Adrenal gland (tissue), 12 donors: Measurements from ENCODE around the gene WDR31. TPM values are rescaled to one million over a fixed set of nuclear protein-coding genes. Genes with fewer than 3 reads are reported as not detected.
"Not testable (repeated sequence)": the region's sequence is repeated elsewhere in the genome, so short reads cannot be mapped to it uniquely, and the experiment has no call there.

Experiments used
- DNase-seq, 7 donors: peaks; one replicate each; pipeline ENCODE4 v3.0.0-alpha.2; 2019 to 2020
- H3K27ac ChIP-seq, 5 donors: fragments of 200-600 bp; sonication (generic) in 4 of 5; 1 replicate in 3 of 5; 2 replicates in 2 of 5; pipeline versions ENCODE4 v1.5.1 to v1.8.0; 2016 to 2020; ENCODE audit warnings: mild to moderate bottlenecking in 1 of 5
- H3K27me3 ChIP-seq: fragments of 200-600 bp; 2 replicates; pipeline ENCODE4 v1.8.0; 2021
- H3K36me3 ChIP-seq, 2 donors: fragments of 200-600 bp; replicated peaks in 1 of 2; 1 replicate in 1 of 2; 2 replicates in 1 of 2; pipeline versions ENCODE4 v1.5.1 to v1.8.0; 2018 to 2022
- H3K4me1 ChIP-seq, 2 donors: fragments of 200-600 bp; replicated peaks in 1 of 2; 1 replicate in 1 of 2; 2 replicates in 1 of 2; pipeline versions ENCODE4 v1.5.1 to v1.8.0; 2018 to 2021
- H3K4me3 ChIP-seq, 4 donors: fragments of 200-600 bp; sonication (generic) in 3 of 4; one replicate each; pipeline ENCODE4 v1.5.1; 2016 to 2018
- H3K9me3 ChIP-seq, 3 donors: fragments of 200-600 bp; sonication (generic) in 1 of 3; replicated peaks in 1 of 3; 1 replicate in 2 of 3; 2 replicates in 1 of 3; pipeline versions ENCODE4 v1.5.1 to v1.8.0; 2016 to 2021
- POLR2A ChIP-seq, 2 donors: fragments of 450-650 bp; IDR thresholded peaks; one replicate each; pipeline ENCODE4 v1.6.1; 2017; ENCODE audit warnings: antibody characterized with exemption in 2 of 2, mild to moderate bottlenecking in 2 of 2, moderate library complexity in 1 of 2
- WGBS, 4 donors: extraction: QIAGEN DNeasy Blood & Tissue Kit in 2 of 4; methylation state at CpG; one replicate each; pipeline versions ENCODE4 v1.1.5 to v1.1.7; 2013 to 2017; 5-methylcytosine and 5-hydroxymethylcytosine counted together
- intact Hi-C, 2 donors: fragments of 100-400 bp; cut with DNase I; formaldehyde crosslinking; loops; one replicate each; pipeline versions ENCODE4 v1.14.1 to v1.15.0; 2022 to 2023
- polyA plus RNA-seq, 3 donors: library from polyadenylated mRNA; stranded (reverse); fragments of 200-250 nt in 2 of 3; fragments of 350-450 nt in 1 of 3; fragmentation: Illumina TruSeq in 1 of 3; extraction: RNeasy Lipid Tissue Mini Kit (QIAGEN cat#74804) in 1 of 3; gene quantifications; one replicate each; pipeline ENCODE4 v1.2.3, GENCODE V29; 2013 to 2014
- total RNA-seq, 9 donors: library from RNA; depleted of rRNA in 4 of 9; stranded (reverse); fragments of >200 nt in 4 of 9; fragments of 120-200 nt in 1 of 9; fragmentation: NEBNext Ultra II Directional in 1 of 9; extraction: Animal tissue kit (Norgen Biotek cat#: 25700) in 1 of 9; gene quantifications; one replicate each; pipeline versions ENCODE4 v1.1.0 to v1.2.4, GENCODE V29; 2013 to 2023
- TF ChIP-seq, protein P1 (sequence below), 6 experiments: fragments of 450-650 bp in 4 of 6; fragments of 200-600 bp in 2 of 6; sonication (generic) in 1 of 6; IDR thresholded peaks; 1 replicate in 5 of 6; 2 replicates in 1 of 6; pipeline versions ENCODE4 v1.5.1 to v1.8.0; 2016 to 2021; ENCODE audit warnings: antibody characterized with exemption in 6 of 6, mild to moderate bottlenecking in 2 of 6, moderate library complexity in 1 of 6
- donor health status: healthy with polysubstance abuse.
- donor health status: Bipolar disorder and iron deficiency.
- donor health status: DM: yes; HTN: yes; CAD: no.
- donor health status: DM: no; HTN: no; CAD: no.
- donor health status: DM: no; HTN: no; CAD: no.
- donor health status: DM: yes; HTN: yes; CAD: no.

The WDR31 gene
- total and polyA plus RNA-seq, 12 donors: 3.1 to 16.5 (median 7.5) TPM

DNA sequence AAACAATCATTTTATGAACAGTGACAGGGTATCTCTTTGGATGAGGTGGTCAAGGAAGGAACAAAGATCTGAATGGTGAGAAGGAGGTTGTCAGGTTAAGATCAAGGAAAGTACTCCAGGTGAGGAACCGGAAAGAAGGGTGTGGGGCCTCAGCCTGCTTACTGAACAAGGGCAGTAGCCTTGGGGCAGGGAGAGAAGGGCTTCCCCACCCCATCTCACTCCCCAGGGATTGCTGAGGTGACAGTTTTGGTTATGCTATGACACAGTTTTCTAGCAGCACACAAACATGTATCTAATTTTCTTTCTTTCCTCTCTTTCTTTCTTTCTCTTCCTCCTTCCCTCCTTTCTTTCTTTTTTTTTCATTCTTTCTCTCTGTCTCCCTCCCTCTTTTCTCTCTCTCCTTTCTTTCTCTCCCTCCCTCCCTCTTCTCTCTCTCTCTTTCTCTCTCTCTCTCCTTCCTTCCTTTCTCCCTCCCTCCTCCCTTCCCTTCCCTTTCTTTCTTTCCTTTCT is 40.8 kb upstream of the WDR31 start:
- intact Hi-C loops: no loop called here
- peak overlapping the region; percentile 37 to 89 (median 83) for H3K27ac ChIP-seq
- no peaks in the 10 kb centered on the region for H3K9me3 ChIP-seq
- 42 to 56% (median 49%) methylated on average over 1 of the region's 1 CpG for WGBS, 4 donors
- H3K36me3 ChIP-seq: no peaks in the 10 kb centered on the region
- DNase-seq: peak in 1 of 7 donors; percentile 40
- no peak overlapping the region for H3K4me3 ChIP-seq
- no peaks in the 10 kb centered on the region for H3K27me3 ChIP-seq
- peaks cover 9 to 21% of the 10 kb centered on the region in 2 donors for H3K4me1 ChIP-seq
- TF ChIP-seq, protein P1, sequence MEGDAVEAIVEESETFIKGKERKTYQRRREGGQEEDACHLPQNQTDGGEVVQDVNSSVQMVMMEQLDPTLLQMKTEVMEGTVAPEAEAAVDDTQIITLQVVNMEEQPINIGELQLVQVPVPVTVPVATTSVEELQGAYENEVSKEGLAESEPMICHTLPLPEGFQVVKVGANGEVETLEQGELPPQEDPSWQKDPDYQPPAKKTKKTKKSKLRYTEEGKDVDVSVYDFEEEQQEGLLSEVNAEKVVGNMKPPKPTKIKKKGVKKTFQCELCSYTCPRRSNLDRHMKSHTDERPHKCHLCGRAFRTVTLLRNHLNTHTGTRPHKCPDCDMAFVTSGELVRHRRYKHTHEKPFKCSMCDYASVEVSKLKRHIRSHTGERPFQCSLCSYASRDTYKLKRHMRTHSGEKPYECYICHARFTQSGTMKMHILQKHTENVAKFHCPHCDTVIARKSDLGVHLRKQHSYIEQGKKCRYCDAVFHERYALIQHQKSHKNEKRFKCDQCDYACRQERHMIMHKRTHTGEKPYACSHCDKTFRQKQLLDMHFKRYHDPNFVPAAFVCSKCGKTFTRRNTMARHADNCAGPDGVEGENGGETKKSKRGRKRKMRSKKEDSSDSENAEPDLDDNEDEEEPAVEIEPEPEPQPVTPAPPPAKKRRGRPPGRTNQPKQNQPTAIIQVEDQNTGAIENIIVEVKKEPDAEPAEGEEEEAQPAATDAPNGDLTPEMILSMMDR (IDR thresholded peaks at IDR 0.05): no peak
- no peak for TF ChIP-seq POLR2A (IDR thresholded peaks at IDR 0.05)

DNA sequence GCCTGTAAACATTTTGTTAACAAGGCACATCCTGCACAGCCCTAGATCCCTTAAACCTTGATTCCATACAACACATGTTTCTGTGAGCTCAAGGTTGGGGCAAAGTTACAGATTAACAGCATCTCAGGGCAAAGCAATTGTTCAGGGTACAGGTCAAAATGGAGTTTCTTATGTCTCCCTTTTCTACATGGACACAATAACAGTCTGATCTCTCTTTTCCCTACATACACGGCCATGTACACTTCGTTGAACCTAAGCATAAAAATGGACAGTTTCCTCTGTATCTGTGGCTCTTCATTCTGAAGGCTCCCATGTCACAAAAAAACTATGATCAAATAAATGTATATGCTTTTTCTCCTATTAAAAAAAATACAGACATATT is 39.7 kb upstream of the WDR31 start:
- H3K27me3 ChIP-seq, H3K36me3 ChIP-seq, intact Hi-C loops, H3K9me3 ChIP-seq, H3K4me3 ChIP-seq, DNase-seq: not testable (repeated sequence)
- WGBS, 4 donors: 67 to 73% (median 69%) methylated on average over 2 of the region's 2 CpGs
- Histone ChIP-seq H3K4me1 (peaks cover 13 to 26% of the 10 kb centered on the region in 2 donors), H3K27ac (peak overlapping the region; percentile 37 to 89 (median 83))

DNA sequence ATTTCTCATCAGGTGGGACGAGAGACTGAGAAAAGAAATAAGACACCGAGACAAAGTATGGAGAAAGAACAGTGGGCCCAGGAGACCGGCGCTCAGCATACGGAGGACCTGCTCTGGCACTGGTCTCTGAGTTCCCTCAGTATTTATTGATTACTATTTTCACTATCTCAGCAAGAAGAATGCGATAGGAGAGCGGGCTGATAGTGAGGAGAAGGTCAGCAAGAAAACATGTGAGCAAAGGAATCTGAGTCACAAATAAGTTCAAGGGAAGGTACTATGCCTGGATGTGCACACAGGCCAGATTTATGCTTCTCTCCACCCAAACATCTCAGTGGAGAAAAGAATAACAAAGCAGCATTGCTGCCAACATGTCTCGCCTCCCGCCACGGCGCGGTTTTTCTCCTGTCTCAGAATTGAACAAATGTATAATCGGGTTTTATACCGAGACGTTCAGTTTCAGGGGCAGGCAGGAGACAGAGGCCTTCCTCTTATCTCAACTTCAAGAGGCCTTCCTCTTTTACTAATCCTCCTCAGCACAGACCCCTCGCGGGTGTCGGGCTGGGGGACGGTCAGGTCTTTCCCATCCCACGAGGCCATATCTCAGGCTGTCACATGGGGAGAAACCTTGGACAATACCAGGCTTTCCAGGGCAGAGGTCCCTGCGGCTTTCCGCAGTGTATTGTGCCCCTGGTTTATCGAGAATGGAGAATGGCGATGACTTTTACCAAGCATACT is 39.2 kb upstream of the WDR31 start:
- H3K9me3 ChIP-seq, H3K36me3 ChIP-seq, H3K27me3 ChIP-seq, H3K4me3 ChIP-seq, intact Hi-C loops: not testable (repeated sequence)
- peak in 1 of 2 donors; percentile 59 for TF ChIP-seq POLR2A (IDR thresholded peaks at IDR 0.05)
- peak; percentile 43 to 85 (median 78) for DNase-seq
- Histone ChIP-seq H3K27ac (peak overlapping the region; percentile 57 to 89 (median 83)), H3K4me1 (peaks cover 18 to 31% of the 10 kb centered on the region in 2 donors)
- 34 to 48% (median 38%) methylated on average over 23 to 24 of the region's 24 CpGs for WGBS, 4 donors

DNA sequence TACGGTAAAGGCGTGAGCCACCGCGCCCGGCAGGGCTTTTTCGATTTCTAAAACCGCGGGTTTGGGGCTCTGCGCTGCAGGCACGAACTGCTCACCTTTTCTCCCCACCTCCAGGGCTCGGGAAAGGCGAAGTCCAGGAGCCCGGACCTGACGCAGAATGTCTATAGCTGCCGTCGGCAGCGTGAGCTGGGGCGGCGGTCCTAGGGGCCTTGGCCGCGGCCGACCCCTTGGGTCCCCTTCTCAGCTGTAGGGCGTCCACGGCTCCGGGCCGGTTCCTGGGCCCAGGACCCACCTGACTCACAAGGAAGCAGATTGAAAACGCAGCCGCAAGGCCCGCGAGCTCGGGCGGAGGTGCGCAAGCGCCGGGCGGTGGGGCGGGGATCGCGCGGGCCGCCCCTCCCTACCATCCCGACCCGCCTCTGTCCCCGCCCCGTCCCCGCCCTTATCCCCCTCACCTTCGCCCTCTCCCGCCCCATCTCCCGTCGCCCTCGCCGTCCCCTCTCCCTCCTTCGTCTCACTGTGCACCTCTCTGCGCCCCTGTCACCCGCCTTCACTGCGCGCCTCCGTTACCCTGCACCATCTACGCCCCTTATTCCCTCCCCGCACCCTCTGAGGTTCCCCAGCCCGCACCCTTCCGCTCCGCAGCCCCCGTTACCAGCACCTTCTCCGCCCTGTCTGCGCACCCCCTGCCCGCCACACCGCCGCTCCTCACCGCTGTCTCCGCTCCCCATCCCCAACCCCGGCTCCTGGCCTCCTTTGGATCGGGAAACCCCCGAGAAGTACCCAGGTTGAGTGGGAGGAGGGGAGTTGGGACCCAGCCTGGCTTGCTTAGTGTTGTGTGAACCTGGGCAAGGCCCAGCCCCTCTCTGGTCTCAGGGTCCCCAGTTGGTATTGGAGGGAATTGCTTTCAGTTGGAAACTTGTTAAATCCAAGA is 36.8 kb upstream of the WDR31 start, which contains the start of gene HDHD3:
TSS of gene HDHD3 (minus strand) at position 353 of the 934 bp plus-strand sequence. CDS start 2,632 bp downstream, outside the sequence.
- Histone ChIP-seq H3K4me1 (peaks cover 31 to 43% of the 10 kb centered on the region in 2 donors), H3K27me3 (no peaks in the 10 kb centered on the region), H3K36me3 (peaks cover 0 to 25% of the 10 kb centered on the region in 2 donors), H3K9me3 (no peaks in the 10 kb centered on the region), H3K4me3 (peak within 1 kb of the TSS; percentile 78 to 99 (median 88)), H3K27ac (peak within 1 kb of the TSS; percentile 87 to 99 (median 91))
- WGBS, 4 donors: 1 to 5% (median 1%) methylated on average over 12 to 73 of the region's 74 CpGs
- peak; percentile 87 to 92 (median 90) for DNase-seq
- TF ChIP-seq, protein P1 (IDR thresholded peaks at IDR 0.05): no peak
- TF ChIP-seq POLR2A (IDR thresholded peaks at IDR 0.05): peak; percentile 63 to 95
- intact Hi-C loops: no loop called here
